Naive thymus-derived CD8-positive, alpha-beta T cell (primary cell): Measurements from ENCODE around the gene SERPINB6. TPM values are rescaled to one million over a fixed set of nuclear protein-coding genes. Genes with fewer than 3 reads are reported as not detected.
A peak's percentile ranks its signal among the peaks of the same experiment; 100 is the strongest.
"Not testable (repeated sequence)": the region's sequence is repeated elsewhere in the genome, so short reads cannot be mapped to it uniquely, and the experiment has no call there.

ENCODE experiments used
- ATAC-seq, 2 donors: fragments of 150-1000 bp; cut with Tn5 transposase in 1 of 2; sonication (Bioruptor Pico), chemical (Tn5 transposase) in 1 of 2; 1 replicate in 1 of 2; 2 replicates in 1 of 2; pipeline ENCODE4 v1.10.0; 2021; ENCODE audit warnings: mild to moderate bottlenecking in 2 of 2, moderate library complexity in 2 of 2
- POLR2A ChIA-PET: fragments of 350-600 bp; sonication (Branson Sonifier 250); formaldehyde crosslinking; loops from one replicate; lab custom pipeline; 2021; ENCODE audit warnings: antibody characterized with exemption; lab: Charles Lee
- DNase-seq, 10 donors: peaks; one replicate each; pipeline versions ENCODE4 v3.0.0 to v3.0.0-alpha.2; 2020 to 2022
- H3K27ac Mint-ChIP-seq, 10 donors: one replicate each; pipeline ENCODE4 v1.8.0; 2020 to 2022; ENCODE audit warnings: mild to moderate bottlenecking in 10 of 10, mixed read lengths in 10 of 10, moderate library complexity in 4 of 10, inconsistent platforms in 1 of 10
- H3K27me3 Mint-ChIP-seq, 5 donors: one replicate each; pipeline ENCODE4 v1.8.0; 2021 to 2022; ENCODE audit warnings: mixed read lengths in 5 of 5
- H3K36me3 Mint-ChIP-seq, 3 donors: one replicate each; pipeline ENCODE4 v1.8.0; 2020 to 2022; ENCODE audit warnings: mixed read lengths in 3 of 3, mild to moderate bottlenecking in 2 of 3, inconsistent platforms in 1 of 3
- H3K4me1 Mint-ChIP-seq, 4 donors: one replicate each; pipeline ENCODE4 v1.8.0; 2021 to 2022; ENCODE audit warnings: mixed read lengths in 4 of 4
- H3K4me3 Mint-ChIP-seq, 10 donors: one replicate each; pipeline ENCODE4 v1.8.0; 2020 to 2022; ENCODE audit warnings: mild to moderate bottlenecking in 10 of 10, mixed read lengths in 10 of 10, moderate library complexity in 6 of 10, inconsistent platforms in 1 of 10
- H3K9me3 Mint-ChIP-seq, 9 donors: one replicate each; pipeline ENCODE4 v1.8.0; 2020 to 2022; ENCODE audit warnings: mixed read lengths in 9 of 9, mild to moderate bottlenecking in 3 of 9, inconsistent platforms in 1 of 9, moderate library complexity in 1 of 9
- polyA plus RNA-seq, 3 donors: library from polyadenylated mRNA; unstranded; fragments of 300-500 nt; fragmentation: Illumina TruSeq; gene quantifications; one replicate each; pipeline ENCODE4 v1.2.3, GENCODE V29; 2021
- total RNA-seq, 8 experiments: library from RNA in 2 of 8; stranded (reverse) in 2 of 8; gene quantifications; one replicate each; pipeline ENCODE4 v1.2.3 and lab custom pipeline; 2021 to 2026

SERPINB6 gene
- total and polyA plus RNA-seq, 5 experiments from 2014 or later, result 125 to 152 (median 134) TPM

GRCh38 chr6:3009930-3010329 lies 38.6 kb upstream of the SERPINB6 start:
- H3K27me3 Mint-ChIP-seq, result no peaks in the 10 kb centered on the region
- H3K36me3 Mint-ChIP-seq, result peaks cover 31 to 85% (median 62%) of the 10 kb centered on the region in 3 donors
- ATAC-seq (no peak), DNase-seq (no peak)
- H3K4me1 Mint-ChIP-seq, result peaks cover 0 to 7% (median 3%) of the 10 kb centered on the region in 4 donors
- peaks cover 0 to 35% (median 24%) of the 10 kb centered on the region in 9 donors for H3K9me3 Mint-ChIP-seq
- POLR2A ChIA-PET, result interaction anchor here (1.6 kb wide), 1 partner anchor 10 kb away, joined by 4 read pairs; no protein-coding TSS in a partner anchor
- H3K4me3 Mint-ChIP-seq, result no peak overlapping the region
- no peak overlapping the region for H3K27ac Mint-ChIP-seq

GRCh38 chr6:3008712-3009265 lies 37.4 kb upstream of the SERPINB6 start:
- Mint-ChIP-seq H3K9me3 (peaks cover 0 to 35% (median 24%) of the 10 kb centered on the region in 9 donors), H3K36me3 (peaks cover 31 to 83% (median 62%) of the 10 kb centered on the region in 3 donors)
- not testable (repeated sequence) for DNase-seq, ATAC-seq, H3K4me3 Mint-ChIP-seq, H3K4me1 Mint-ChIP-seq, H3K27ac Mint-ChIP-seq, H3K27me3 Mint-ChIP-seq
- POLR2A ChIA-PET, result interaction anchor here (0.7 to 1.5 kb wide), 2 partner anchors 15 to 31 kb away, joined by 3 to 4 read pairs; no protein-coding TSS in a partner anchor

- H3K4me3 Mint-ChIP-seq, result no peak overlapping the region
- ATAC-seq, result no peak
- POLR2A ChIA-PET, result interaction anchor here (0.6 to 1.5 kb wide), 4 partner anchors 8 to 68 kb away, joined by 3 to 5 read pairs (median 4); no protein-coding TSS in a partner anchor
- peaks cover 0 to 29% (median 24%) of the 10 kb centered on the region in 9 donors for H3K9me3 Mint-ChIP-seq
- peaks cover 31 to 79% (median 56%) of the 10 kb centered on the region in 3 donors for H3K36me3 Mint-ChIP-seq
- no peak for DNase-seq
- no peak overlapping the region for H3K27ac Mint-ChIP-seq
- no peaks in the 10 kb centered on the region for H3K27me3 Mint-ChIP-seq
- H3K4me1 Mint-ChIP-seq, result peaks cover 6 to 8% (median 7%) of the 10 kb centered on the region in 4 donors
Observed at GRCh38 chr6:3007571-3007970, 36.2 kb upstream of the SERPINB6 start.

- Mint-ChIP-seq H3K27me3 (no peaks in the 10 kb centered on the region), H3K36me3 (peaks cover 20 to 68% (median 45%) of the 10 kb centered on the region in 3 donors), H3K27ac (no peak overlapping the region), H3K4me1 (peaks cover 11 to 14% (median 13%) of the 10 kb centered on the region in 4 donors), H3K4me3 (no peak overlapping the region), H3K9me3 (peaks cover 0 to 18% (median 13%) of the 10 kb centered on the region in 9 donors)
- POLR2A ChIA-PET, result no interaction called here
- DNase-seq, result no peak
- ATAC-seq, result no peak
Observed at GRCh38 chr6:3006476-3006875, 35.1 kb upstream of the SERPINB6 start.

GRCh38 chr6:3005874-3006273 lies 34.5 kb upstream of the SERPINB6 start:
- H3K4me3 Mint-ChIP-seq, result no peak overlapping the region
- no peak for ATAC-seq
- H3K27me3 Mint-ChIP-seq, result no peaks in the 10 kb centered on the region
- H3K36me3 Mint-ChIP-seq, result peaks cover 14 to 62% (median 39%) of the 10 kb centered on the region in 3 donors
- DNase-seq, result no peak
- H3K27ac Mint-ChIP-seq, result no peak overlapping the region
- H3K4me1 Mint-ChIP-seq, result peaks cover 11 to 15% (median 15%) of the 10 kb centered on the region in 4 donors
- peaks cover 0 to 12% (median 7%) of the 10 kb centered on the region in 9 donors for H3K9me3 Mint-ChIP-seq
- POLR2A ChIA-PET, result no interaction called here

GRCh38 chr6:3005077-3005476 lies 33.7 kb upstream of the SERPINB6 start:
- Mint-ChIP-seq H3K36me3 (peaks cover 6 to 54% (median 31%) of the 10 kb centered on the region in 3 donors), H3K9me3 (peaks cover 0 to 7% (median 2%) of the 10 kb centered on the region in 9 donors), H3K4me1 (peaks cover 11 to 18% (median 16%) of the 10 kb centered on the region in 4 donors), H3K27ac (peak overlapping the region in 1 of 10 donors; percentile 40), H3K4me3 (no peak overlapping the region), H3K27me3 (no peaks in the 10 kb centered on the region)
- DNase-seq (no peak), ATAC-seq (no peak)
- POLR2A ChIA-PET, result no interaction called here

GRCh38 chr6:3003226-3003625 lies 31.9 kb upstream of the SERPINB6 start:
- not testable (repeated sequence) for DNase-seq, H3K9me3 Mint-ChIP-seq, ATAC-seq, H3K27me3 Mint-ChIP-seq
- H3K4me3 Mint-ChIP-seq, result peak overlapping the region in 1 of 10 donors; percentile 26
- peaks cover 16 to 29% (median 23%) of the 10 kb centered on the region in 4 donors for H3K4me1 Mint-ChIP-seq
- POLR2A ChIA-PET, result interaction anchor here (5.6 kb wide), 1 partner anchor 21 kb away, joined by 53 read pairs; no protein-coding TSS in a partner anchor
- peak overlapping the region in 3 of 10 donors; percentile 40 to 76 (median 72) for H3K27ac Mint-ChIP-seq
- H3K36me3 Mint-ChIP-seq, result peaks cover 5 to 36% (median 18%) of the 10 kb centered on the region in 3 donors

- DNase-seq, result peak in 2 of 10 donors; percentile 31 to 34
- H3K27ac Mint-ChIP-seq, result peak overlapping the region in 4 of 10 donors; percentile 1 to 65 (median 22)
- peaks cover 15 to 32% (median 25%) of the 10 kb centered on the region in 4 donors for H3K4me1 Mint-ChIP-seq
- H3K4me3 Mint-ChIP-seq, result peak overlapping the region in 5 of 10 donors; percentile 24 to 72 (median 52)
- no peaks in the 10 kb centered on the region for H3K27me3 Mint-ChIP-seq
- H3K9me3 Mint-ChIP-seq, result no peaks in the 10 kb centered on the region
- no peak for ATAC-seq
- POLR2A ChIA-PET, result interaction anchor here (1.2 to 5.6 kb wide), 3 partner anchors 23 to 52 kb away, joined by 3 to 53 read pairs (median 34); no protein-coding TSS in a partner anchor
- peaks cover 3 to 24% (median 8%) of the 10 kb centered on the region in 3 donors for H3K36me3 Mint-ChIP-seq
Observed at GRCh38 chr6:3001773-3002293, 30.5 kb upstream of the SERPINB6 start.

GRCh38 chr6:3001146-3001772 lies 29.9 kb upstream of the SERPINB6 start:
- DNase-seq, result no peak
- no peaks in the 10 kb centered on the region for H3K9me3 Mint-ChIP-seq
- no peak for ATAC-seq
- H3K4me3 Mint-ChIP-seq, result peak overlapping the region; percentile 52 to 94 (median 88)
- peaks cover 0 to 18% (median 4%) of the 10 kb centered on the region in 3 donors for H3K36me3 Mint-ChIP-seq
- POLR2A ChIA-PET, result interaction anchor here (0.7 to 5.6 kb wide), 5 partner anchors 11 to 242 kb away, joined by 3 to 53 read pairs (median 34); no protein-coding TSS in a partner anchor
- peak overlapping the region in 3 of 10 donors; percentile 37 to 67 (median 65) for H3K27ac Mint-ChIP-seq
- H3K27me3 Mint-ChIP-seq, result no peaks in the 10 kb centered on the region
- peaks cover 13 to 29% (median 25%) of the 10 kb centered on the region in 4 donors for H3K4me1 Mint-ChIP-seq

GRCh38 chr6:2999618-3000557 lies 28.5 kb upstream of the SERPINB6 start, which contains the start of gene NQO2:
Gene NQO2 (plus strand): TSS chr6:2999894. CDS start chr6:3006553, 6,659 bp downstream.
- peaks cover 0 to 7% (median 1%) of the 10 kb centered on the region in 3 donors for H3K36me3 Mint-ChIP-seq
- H3K9me3 Mint-ChIP-seq, result no peaks in the 10 kb centered on the region
- POLR2A ChIA-PET, result interaction anchor here (0.6 to 5.6 kb wide), 20 partner anchors 10 to 259 kb away, joined by 3 to 53 read pairs (median 4); partner anchors contain the start of genes PSMG4, RIPK1 and WRNIP1
- peak within 1 kb of the TSS; percentile 81 to 97 (median 92) for H3K27ac Mint-ChIP-seq
- ATAC-seq (peak; percentile 72 to 79), DNase-seq (peak; percentile 73 to 93 (median 85))
- peak within 1 kb of the TSS; percentile 85 to 97 (median 90) for H3K4me3 Mint-ChIP-seq
- H3K4me1 Mint-ChIP-seq, result peaks cover 11 to 29% (median 25%) of the 10 kb centered on the region in 4 donors
- H3K27me3 Mint-ChIP-seq, result no peaks in the 10 kb centered on the region

GRCh38 chr6:2998998-2999617 lies 27.7 kb upstream of the SERPINB6 start:
- peak overlapping the region; percentile 82 to 97 (median 89) for H3K4me3 Mint-ChIP-seq
- ATAC-seq (peak; percentile 19 to 53), DNase-seq (no peak)
- H3K9me3 Mint-ChIP-seq, result no peaks in the 10 kb centered on the region
- peaks cover 0 to 4% (median 1%) of the 10 kb centered on the region in 3 donors for H3K36me3 Mint-ChIP-seq
- POLR2A ChIA-PET, result interaction anchor here (0.6 to 5.6 kb wide), 18 partner anchors 9 to 260 kb away, joined by 3 to 53 read pairs (median 4); partner anchors contain the start of genes PSMG4, RIPK1 and WRNIP1
- H3K27me3 Mint-ChIP-seq, result no peaks in the 10 kb centered on the region
- H3K4me1 Mint-ChIP-seq, result peaks cover 11 to 29% (median 25%) of the 10 kb centered on the region in 4 donors
- H3K27ac Mint-ChIP-seq, result peak overlapping the region; percentile 55 to 97 (median 92)
